ENCODE measurements around the gene ADSS2. TPM values are rescaled to one million over a fixed set of nuclear protein-coding genes. Genes with fewer than 3 reads are reported as not detected.

The ADSS2 gene
- total RNA-seq, 1 experiment from 2014 or later: 82.8 TPM

DNA sequence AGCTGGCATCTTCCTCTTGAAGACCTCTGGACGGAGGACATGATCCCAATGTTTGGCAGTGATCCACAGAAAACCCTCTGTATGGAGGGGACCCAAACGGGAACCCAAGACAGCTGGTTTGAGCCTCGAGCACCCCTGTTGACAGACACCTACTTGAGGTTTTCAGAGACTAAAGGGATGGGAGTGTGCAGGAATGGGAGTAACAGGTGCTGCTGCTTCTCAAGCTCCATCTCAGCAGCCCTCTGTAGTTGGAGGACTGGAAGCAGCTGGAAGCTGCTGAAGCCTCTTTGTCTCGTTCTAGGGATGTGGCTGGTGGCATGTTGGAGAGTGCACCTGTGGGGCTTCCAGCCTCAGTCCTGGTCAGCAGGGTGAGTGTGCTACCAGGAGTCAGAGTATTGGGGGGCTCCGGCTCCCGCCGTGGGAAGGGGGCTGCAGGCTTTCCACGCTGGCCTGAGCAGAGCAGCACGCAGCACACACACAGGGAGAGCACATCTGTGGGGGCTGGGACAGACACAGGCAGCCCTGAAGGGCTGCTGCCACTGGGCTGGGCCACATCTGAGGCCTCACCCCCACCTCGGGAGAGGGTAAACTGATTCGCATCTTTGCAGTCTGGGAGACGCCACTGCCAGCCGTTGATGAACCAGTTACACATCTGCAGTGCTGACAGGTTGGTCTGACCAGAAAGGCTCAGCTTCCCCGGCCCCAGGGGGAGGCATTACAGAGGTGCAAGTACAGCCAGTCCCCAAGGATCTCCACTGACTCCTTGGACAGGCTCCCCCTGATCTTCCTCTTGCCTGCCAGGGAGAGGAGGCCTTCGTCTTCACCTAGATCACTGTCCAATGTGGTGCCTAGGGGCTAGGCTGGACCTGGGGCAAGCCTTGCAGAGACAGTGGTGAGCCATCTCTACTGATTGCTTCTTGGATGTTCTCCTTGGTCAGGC is 56.6 kb downstream of the ADSS2 start:
- H3K4me1 Mint-ChIP-seq: peaks cover 17% of the 10 kb centered on the region
- ChIA-PET POLR2A (no interaction called here), CTCF (no interaction called here)
- TF ChIP-seq GABPB1 (CRISPR knock-in tag; IDR thresholded peaks at IDR 0.05) (no peak), ZBTB21 (CRISPR knock-in tag; IDR thresholded peaks at IDR 0.05; ENCODE audit: borderline replicate concordance) (no peak), JUN (CRISPR knock-in tag; IDR thresholded peaks at IDR 0.05) (no peak), ZNF317 (CRISPR knock-in tag; IDR thresholded peaks at IDR 0.05; ENCODE audit: borderline replicate concordance, low read depth) (no peak), TEAD4 (CRISPR knock-in tag; IDR thresholded peaks at IDR 0.05) (no peak), SMAD4 (CRISPR knock-in tag; IDR thresholded peaks at IDR 0.05) (no peak), SOX15 (CRISPR knock-in tag; IDR thresholded peaks at IDR 0.05) (no peak), KAT7 (CRISPR knock-in tag; IDR thresholded peaks at IDR 0.05; ENCODE audit: borderline replicate concordance) (no peak)
- TF ChIP-seq, protein P1, sequence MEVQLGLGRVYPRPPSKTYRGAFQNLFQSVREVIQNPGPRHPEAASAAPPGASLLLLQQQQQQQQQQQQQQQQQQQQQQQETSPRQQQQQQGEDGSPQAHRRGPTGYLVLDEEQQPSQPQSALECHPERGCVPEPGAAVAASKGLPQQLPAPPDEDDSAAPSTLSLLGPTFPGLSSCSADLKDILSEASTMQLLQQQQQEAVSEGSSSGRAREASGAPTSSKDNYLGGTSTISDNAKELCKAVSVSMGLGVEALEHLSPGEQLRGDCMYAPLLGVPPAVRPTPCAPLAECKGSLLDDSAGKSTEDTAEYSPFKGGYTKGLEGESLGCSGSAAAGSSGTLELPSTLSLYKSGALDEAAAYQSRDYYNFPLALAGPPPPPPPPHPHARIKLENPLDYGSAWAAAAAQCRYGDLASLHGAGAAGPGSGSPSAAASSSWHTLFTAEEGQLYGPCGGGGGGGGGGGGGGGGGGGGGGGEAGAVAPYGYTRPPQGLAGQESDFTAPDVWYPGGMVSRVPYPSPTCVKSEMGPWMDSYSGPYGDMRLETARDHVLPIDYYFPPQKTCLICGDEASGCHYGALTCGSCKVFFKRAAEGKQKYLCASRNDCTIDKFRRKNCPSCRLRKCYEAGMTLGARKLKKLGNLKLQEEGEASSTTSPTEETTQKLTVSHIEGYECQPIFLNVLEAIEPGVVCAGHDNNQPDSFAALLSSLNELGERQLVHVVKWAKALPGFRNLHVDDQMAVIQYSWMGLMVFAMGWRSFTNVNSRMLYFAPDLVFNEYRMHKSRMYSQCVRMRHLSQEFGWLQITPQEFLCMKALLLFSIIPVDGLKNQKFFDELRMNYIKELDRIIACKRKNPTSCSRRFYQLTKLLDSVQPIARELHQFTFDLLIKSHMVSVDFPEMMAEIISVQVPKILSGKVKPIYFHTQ (CRISPR knock-in tag; IDR thresholded peaks at IDR 0.05): no peak
- TF ChIP-seq, protein P2, sequence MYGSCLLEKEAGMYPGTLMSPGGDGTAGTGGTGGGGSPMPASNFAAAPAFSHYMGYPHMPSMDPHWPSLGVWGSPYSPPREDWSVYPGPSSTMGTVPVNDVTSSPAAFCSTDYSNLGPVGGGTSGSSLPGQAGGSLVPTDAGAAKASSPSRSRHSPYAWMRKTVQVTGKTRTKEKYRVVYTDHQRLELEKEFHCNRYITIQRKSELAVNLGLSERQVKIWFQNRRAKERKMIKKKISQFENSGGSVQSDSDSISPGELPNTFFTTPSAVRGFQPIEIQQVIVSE (CRISPR knock-in tag; IDR thresholded peaks at IDR 0.05; ENCODE audit: borderline replicate concordance): no peak
- TF ChIP-seq, protein P3, sequence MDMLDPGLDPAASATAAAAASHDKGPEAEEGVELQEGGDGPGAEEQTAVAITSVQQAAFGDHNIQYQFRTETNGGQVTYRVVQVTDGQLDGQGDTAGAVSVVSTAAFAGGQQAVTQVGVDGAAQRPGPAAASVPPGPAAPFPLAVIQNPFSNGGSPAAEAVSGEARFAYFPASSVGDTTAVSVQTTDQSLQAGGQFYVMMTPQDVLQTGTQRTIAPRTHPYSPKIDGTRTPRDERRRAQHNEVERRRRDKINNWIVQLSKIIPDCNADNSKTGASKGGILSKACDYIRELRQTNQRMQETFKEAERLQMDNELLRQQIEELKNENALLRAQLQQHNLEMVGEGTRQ (CRISPR knock-in tag; IDR thresholded peaks at IDR 0.05): no peak
- DNase-seq (ENCODE audit: low spot score) (no peak), ATAC-seq (peak; percentile 18)
- no peaks in the 10 kb centered on the region for H3K27me3 Mint-ChIP-seq (ENCODE audit: low read depth)
- H3K9me3 Mint-ChIP-seq: peaks cover 4% of the 10 kb centered on the region; the same call in 1 of the 2 replicates
- no peak overlapping the region for H3K4me3 Mint-ChIP-seq
- H3K36me3 Mint-ChIP-seq: no peaks in the 10 kb centered on the region; the same call in 1 of the 2 replicates
- H3K27ac Mint-ChIP-seq: peak overlapping the region; percentile 36; the same call in 1 of the 2 replicates

DNA sequence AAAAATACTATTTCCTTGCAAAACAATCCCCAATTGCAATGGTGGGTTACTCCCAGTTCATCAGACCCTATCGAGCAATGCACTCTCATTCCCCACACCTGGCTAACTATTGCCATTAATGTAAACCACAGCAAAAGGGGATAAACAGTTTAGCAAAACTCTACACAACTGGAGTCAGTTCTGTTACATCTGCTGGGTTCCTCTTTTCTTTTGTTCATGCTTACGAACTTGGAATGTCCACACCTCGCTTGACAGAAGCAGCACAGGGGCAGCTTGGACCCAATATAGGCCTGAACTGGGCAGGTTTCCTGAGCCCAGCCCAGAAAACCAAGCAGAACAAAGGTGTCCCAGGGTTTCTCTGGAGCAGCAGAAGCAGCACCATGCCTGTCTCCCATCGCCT is 57.4 kb downstream of the ADSS2 start:
- POLR2A ChIA-PET: no interaction called here
- Mint-ChIP-seq H3K4me3 (no peak overlapping the region), H3K4me1 (peaks cover 17% of the 10 kb centered on the region), H3K27me3 (ENCODE audit: low read depth) (no peaks in the 10 kb centered on the region), H3K36me3 (no peaks in the 10 kb centered on the region; the same call in 1 of the 2 replicates), H3K9me3 (peaks cover 4% of the 10 kb centered on the region; the same call in 1 of the 2 replicates), H3K27ac (peak overlapping the region; percentile 45; the same call in 1 of the 2 replicates)
- no peak for DNase-seq (ENCODE audit: low spot score)
- CTCF ChIA-PET: no interaction called here
- ATAC-seq: no peak
- TF ChIP-seq, protein P4, sequence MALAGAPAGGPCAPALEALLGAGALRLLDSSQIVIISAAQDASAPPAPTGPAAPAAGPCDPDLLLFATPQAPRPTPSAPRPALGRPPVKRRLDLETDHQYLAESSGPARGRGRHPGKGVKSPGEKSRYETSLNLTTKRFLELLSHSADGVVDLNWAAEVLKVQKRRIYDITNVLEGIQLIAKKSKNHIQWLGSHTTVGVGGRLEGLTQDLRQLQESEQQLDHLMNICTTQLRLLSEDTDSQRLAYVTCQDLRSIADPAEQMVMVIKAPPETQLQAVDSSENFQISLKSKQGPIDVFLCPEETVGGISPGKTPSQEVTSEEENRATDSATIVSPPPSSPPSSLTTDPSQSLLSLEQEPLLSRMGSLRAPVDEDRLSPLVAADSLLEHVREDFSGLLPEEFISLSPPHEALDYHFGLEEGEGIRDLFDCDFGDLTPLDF (CRISPR knock-in tag; IDR thresholded peaks at IDR 0.05): no peak
- TF ChIP-seq, protein P5, sequence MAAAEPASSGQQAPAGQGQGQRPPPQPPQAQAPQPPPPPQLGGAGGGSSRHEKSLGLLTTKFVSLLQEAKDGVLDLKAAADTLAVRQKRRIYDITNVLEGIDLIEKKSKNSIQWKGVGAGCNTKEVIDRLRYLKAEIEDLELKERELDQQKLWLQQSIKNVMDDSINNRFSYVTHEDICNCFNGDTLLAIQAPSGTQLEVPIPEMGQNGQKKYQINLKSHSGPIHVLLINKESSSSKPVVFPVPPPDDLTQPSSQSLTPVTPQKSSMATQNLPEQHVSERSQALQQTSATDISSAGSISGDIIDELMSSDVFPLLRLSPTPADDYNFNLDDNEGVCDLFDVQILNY (CRISPR knock-in tag; IDR thresholded peaks at IDR 0.05): no peak
- TF ChIP-seq ESRRA (CRISPR knock-in tag; IDR thresholded peaks at IDR 0.05; ENCODE audit: borderline replicate concordance) (no peak), OVOL2 (CRISPR knock-in tag; IDR thresholded peaks at IDR 0.05; ENCODE audit: borderline replicate concordance) (no peak), RORB (CRISPR knock-in tag; IDR thresholded peaks at IDR 0.05) (no peak)
- TF ChIP-seq, protein P6, sequence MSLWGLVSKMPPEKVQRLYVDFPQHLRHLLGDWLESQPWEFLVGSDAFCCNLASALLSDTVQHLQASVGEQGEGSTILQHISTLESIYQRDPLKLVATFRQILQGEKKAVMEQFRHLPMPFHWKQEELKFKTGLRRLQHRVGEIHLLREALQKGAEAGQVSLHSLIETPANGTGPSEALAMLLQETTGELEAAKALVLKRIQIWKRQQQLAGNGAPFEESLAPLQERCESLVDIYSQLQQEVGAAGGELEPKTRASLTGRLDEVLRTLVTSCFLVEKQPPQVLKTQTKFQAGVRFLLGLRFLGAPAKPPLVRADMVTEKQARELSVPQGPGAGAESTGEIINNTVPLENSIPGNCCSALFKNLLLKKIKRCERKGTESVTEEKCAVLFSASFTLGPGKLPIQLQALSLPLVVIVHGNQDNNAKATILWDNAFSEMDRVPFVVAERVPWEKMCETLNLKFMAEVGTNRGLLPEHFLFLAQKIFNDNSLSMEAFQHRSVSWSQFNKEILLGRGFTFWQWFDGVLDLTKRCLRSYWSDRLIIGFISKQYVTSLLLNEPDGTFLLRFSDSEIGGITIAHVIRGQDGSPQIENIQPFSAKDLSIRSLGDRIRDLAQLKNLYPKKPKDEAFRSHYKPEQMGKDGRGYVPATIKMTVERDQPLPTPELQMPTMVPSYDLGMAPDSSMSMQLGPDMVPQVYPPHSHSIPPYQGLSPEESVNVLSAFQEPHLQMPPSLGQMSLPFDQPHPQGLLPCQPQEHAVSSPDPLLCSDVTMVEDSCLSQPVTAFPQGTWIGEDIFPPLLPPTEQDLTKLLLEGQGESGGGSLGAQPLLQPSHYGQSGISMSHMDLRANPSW (CRISPR knock-in tag; conservative IDR thresholded peaks at IDR 0.05; ENCODE audit: low read depth): no peak
- TF ChIP-seq, protein P7, sequence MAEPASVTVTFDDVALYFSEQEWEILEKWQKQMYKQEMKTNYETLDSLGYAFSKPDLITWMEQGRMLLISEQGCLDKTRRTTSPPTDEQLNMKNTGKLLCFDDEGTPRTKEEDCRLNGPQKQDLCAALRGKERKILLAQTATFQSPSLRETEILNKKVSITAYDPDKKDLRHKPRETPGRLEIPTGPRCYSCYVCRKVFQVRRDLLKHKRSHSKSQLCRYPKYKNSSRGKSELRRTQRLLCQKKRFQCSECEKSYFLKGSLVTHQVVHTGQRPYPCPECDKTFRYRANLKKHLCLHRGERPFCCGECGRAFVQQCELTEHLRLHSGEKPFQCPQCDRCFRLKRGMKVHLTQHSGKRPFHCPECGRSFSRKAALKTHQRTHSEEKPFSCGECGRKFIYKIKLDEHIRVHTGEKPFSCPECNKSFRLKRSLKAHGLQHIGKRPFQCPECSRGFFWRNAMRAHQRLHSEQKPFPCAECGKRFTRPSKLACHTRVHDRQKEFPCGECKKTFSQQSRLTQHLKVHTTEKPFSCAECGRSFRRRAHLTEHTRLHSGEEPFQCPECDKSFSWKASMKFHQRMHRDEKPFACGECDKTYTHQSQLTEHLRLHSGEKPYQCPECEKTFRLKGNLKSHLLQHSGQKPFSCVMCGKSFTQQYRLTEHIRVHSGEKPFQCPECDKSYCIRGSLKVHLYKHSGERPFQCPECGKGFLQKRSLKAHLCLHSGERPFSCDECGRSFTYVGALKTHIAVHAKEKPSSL (CRISPR knock-in tag; conservative IDR thresholded peaks at IDR 0.05): no peak
- TF ChIP-seq, protein P8, sequence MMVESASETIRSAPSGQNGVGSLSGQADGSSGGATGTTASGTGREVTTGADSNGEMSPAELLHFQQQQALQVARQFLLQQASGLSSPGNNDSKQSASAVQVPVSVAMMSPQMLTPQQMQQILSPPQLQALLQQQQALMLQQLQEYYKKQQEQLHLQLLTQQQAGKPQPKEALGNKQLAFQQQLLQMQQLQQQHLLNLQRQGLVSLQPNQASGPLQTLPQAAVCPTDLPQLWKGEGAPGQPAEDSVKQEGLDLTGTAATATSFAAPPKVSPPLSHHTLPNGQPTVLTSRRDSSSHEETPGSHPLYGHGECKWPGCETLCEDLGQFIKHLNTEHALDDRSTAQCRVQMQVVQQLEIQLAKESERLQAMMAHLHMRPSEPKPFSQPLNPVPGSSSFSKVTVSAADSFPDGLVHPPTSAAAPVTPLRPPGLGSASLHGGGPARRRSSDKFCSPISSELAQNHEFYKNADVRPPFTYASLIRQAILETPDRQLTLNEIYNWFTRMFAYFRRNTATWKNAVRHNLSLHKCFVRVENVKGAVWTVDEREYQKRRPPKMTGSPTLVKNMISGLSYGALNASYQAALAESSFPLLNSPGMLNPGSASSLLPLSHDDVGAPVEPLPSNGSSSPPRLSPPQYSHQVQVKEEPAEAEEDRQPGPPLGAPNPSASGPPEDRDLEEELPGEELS (CRISPR knock-in tag; IDR thresholded peaks at IDR 0.05): no peak
